Testis (tissue), 2 donors: ENCODE data around the gene MS4A8.

Experiments used
- CTCF ChIP-seq, 3 experiments: fragments of 450-650 bp in 2 of 3; fragments of 200-600 bp in 1 of 3; sonication (generic) in 1 of 3; IDR thresholded peaks; one replicate each; pipeline ENCODE4 v1.5.1; 2016 to 2019; ENCODE audit warnings: antibody characterized with exemption in 3 of 3, mild to moderate bottlenecking in 2 of 3, moderate library complexity in 1 of 3
- POLR2A ChIP-seq: fragments of 450-650 bp; IDR thresholded peaks from one replicate; pipeline ENCODE4 v1.6.1; 2017; ENCODE audit warnings: antibody characterized with exemption, mild to moderate bottlenecking, moderate library complexity

- TF ChIP-seq CTCF (IDR thresholded peaks at IDR 0.05), result no peak
- TF ChIP-seq POLR2A, result no peak
These were observed 51.5 kb downstream of the MS4A8 start for GRCh38 chr11:60750911-60751310.
